MCF 10A (cell line): ENCODE data around the gene GPD1L. TPM values are rescaled to one million over a fixed set of nuclear protein-coding genes. Genes with fewer than 3 reads are reported as not detected.

ENCODE experiments used
- BruUV-seq: library from RNA; stranded (reverse); fragments of 400-500 nt; replicated peaks from 2 replicates; lab custom pipeline; 2021; lab: Mats Ljungman, UMichigan
- CTCF ChIA-PET: fragments of 300-600 bp; sonication (Branson Sonifier 250); formaldehyde crosslinking; extraction: SDS; loops from one replicate; lab custom pipeline; 2021; ENCODE audit warnings: antibody characterized with exemption, inconsistent platforms; lab: Yijun Ruan, JAX
- POLR2A ChIA-PET: fragments of 300-600, 350-650 bp; sonication (Branson Sonifier 250); formaldehyde crosslinking; extraction: SDS; loops from one replicate; lab custom pipeline; 2020; ENCODE audit warnings: antibody characterized with exemption, inconsistent platforms; lab: Yijun Ruan, JAX
- DNase-seq: peaks from one replicate; pipeline ENCODE4 v3.0.0-alpha.2; 2018; ENCODE audit not compliant: unreplicated experiment
- H3K27ac Mint-ChIP-seq: one replicate; pipeline ENCODE4 v1.8.0; 2022; ENCODE audit warnings: mild to moderate bottlenecking, low read depth, mixed read lengths; ENCODE audit not compliant: unreplicated experiment
- H3K27me3 Mint-ChIP-seq: one replicate; pipeline ENCODE4 v1.8.0; 2022; ENCODE audit warnings: mixed read lengths; ENCODE audit not compliant: insufficient read depth, unreplicated experiment
- H3K36me3 Mint-ChIP-seq: one replicate; pipeline ENCODE4 v1.8.0; 2022; ENCODE audit warnings: mild to moderate bottlenecking, moderate library complexity, mixed read lengths; ENCODE audit not compliant: insufficient read depth, unreplicated experiment
- H3K4me1 Mint-ChIP-seq: one replicate; pipeline ENCODE4 v1.8.0; 2022; ENCODE audit warnings: mixed read lengths; ENCODE audit not compliant: insufficient read depth, unreplicated experiment
- H3K4me3 Mint-ChIP-seq: one replicate; pipeline ENCODE4 v1.8.0; 2022; ENCODE audit warnings: mild to moderate bottlenecking, moderate library complexity, mixed read lengths; ENCODE audit not compliant: unreplicated experiment
- H3K9me3 Mint-ChIP-seq: one replicate; pipeline ENCODE4 v1.8.0; 2022; ENCODE audit warnings: mixed read lengths; ENCODE audit not compliant: unreplicated experiment
- intact Hi-C: fragments of 100-400 bp; cut with micrococcal nuclease; formaldehyde crosslinking; loops from 2 replicates; pipeline ENCODE4 v1.14.1; 2022
- total RNA-seq: library from RNA; stranded (reverse); gene quantifications from 2 replicates; pipeline ENCODE4 v1.2.3, GENCODE V29; 2022
- TF ChIP-seq, protein P1 (sequence below): fragments of 200-600 bp; IDR thresholded peaks from one replicate; pipeline ENCODE4 v1.8.0; 2022; ENCODE audit warnings: antibody characterized with exemption, mild to moderate bottlenecking; ENCODE audit not compliant: unreplicated experiment

Gene GPD1L
- total RNA-seq, 1 experiment from 2014 or later = 9.7 TPM

DNA sequence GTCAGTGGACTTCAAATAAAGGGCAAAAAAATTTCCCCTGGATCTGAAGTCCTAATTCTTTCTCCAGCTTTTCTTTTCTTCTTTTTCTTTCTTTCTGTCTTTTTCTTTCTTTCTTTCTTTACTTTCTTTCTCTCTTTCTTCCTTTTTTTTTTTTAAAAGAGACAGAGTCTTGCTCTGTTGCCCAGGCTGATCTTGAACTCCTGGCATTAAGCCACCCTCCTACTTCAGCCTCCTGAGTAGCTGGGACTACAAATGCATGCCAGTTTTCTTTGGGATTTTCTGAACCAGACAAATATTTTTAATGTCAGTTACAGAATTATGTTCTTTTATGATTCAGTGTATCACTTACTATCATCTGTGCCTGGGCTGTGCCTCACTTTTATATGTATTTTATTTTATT is 86.7 kb downstream of the GPD1L start:
- Mint-ChIP-seq H3K27ac (no peak overlapping the region), H3K4me1 (no peaks in the 10 kb centered on the region), H3K9me3 (no peaks in the 10 kb centered on the region), H3K4me3 (no peak overlapping the region), H3K27me3 (peaks cover 10% of the 10 kb centered on the region), H3K36me3 (no peaks in the 10 kb centered on the region)
- no TSS peak for BruUV-seq
- TF ChIP-seq, protein P1, sequence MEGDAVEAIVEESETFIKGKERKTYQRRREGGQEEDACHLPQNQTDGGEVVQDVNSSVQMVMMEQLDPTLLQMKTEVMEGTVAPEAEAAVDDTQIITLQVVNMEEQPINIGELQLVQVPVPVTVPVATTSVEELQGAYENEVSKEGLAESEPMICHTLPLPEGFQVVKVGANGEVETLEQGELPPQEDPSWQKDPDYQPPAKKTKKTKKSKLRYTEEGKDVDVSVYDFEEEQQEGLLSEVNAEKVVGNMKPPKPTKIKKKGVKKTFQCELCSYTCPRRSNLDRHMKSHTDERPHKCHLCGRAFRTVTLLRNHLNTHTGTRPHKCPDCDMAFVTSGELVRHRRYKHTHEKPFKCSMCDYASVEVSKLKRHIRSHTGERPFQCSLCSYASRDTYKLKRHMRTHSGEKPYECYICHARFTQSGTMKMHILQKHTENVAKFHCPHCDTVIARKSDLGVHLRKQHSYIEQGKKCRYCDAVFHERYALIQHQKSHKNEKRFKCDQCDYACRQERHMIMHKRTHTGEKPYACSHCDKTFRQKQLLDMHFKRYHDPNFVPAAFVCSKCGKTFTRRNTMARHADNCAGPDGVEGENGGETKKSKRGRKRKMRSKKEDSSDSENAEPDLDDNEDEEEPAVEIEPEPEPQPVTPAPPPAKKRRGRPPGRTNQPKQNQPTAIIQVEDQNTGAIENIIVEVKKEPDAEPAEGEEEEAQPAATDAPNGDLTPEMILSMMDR = no peak
- intact Hi-C loops = no loop called here
- POLR2A ChIA-PET = no interaction called here
- CTCF ChIA-PET = interaction anchor here (0.7 kb wide), 1 partner anchor 13 kb away, joined by 3 read pairs; no protein-coding TSS in a partner anchor
- no peak for DNase-seq

DNA sequence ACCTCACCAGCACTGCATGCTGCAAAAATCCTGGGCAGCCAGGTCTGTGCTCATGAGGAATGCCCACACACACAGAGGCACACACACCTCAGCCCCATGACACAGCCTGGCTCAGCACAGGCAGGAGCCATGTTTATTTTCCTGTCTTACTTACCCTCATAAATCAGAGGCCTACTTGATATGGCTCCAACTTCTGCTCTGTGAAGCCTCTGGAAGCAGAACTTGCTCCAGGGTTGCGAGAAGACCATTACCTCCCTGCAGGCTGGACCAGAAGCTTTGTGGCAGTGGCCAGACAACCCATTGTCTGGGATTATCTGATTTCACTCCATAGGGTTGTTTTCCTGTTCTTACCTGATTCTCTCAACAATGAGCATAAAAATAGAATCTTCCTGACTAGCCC is 88.2 kb downstream of the GPD1L start:
- no peaks in the 10 kb centered on the region for H3K36me3 Mint-ChIP-seq
- no TSS peak for BruUV-seq
- no peak overlapping the region for H3K4me3 Mint-ChIP-seq
- POLR2A ChIA-PET = interaction anchor here (0.9 kb wide), 1 partner anchor 75 kb away, joined by 3 read pairs; no protein-coding TSS in a partner anchor
- CTCF ChIA-PET = no interaction called here
- intact Hi-C loops = no loop called here
- no peak for DNase-seq
- no peaks in the 10 kb centered on the region for H3K9me3 Mint-ChIP-seq
- H3K27me3 Mint-ChIP-seq = peaks cover 20% of the 10 kb centered on the region
- TF ChIP-seq, protein P1 = no peak
- H3K27ac Mint-ChIP-seq = no peak overlapping the region
- H3K4me1 Mint-ChIP-seq = no peaks in the 10 kb centered on the region

DNA sequence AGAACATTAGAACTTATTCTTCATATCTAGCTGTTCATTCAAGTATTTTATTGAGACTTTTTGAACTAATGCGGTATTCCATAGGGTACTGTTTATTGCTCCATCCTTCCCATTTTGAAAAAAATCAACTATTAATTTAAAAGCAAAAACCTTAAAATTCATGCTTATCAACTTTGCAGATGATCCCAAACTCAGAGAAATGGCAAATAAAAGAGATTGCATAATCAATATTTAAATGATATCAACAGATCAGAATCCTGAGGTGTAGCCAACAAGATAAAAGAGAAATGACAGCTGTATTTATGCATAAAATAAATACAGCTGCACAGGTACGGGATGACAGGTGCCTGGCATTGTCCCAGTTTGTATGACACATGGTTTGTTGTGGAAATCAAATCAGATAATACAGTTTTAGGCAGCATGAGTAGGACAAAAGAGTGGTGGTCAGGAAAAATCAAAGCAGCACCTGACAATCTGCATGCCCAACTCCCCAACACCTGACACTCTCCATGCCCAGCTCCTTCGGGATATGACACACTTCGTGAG is 89.6 kb downstream of the GPD1L start:
- DNase-seq = no peak
- Mint-ChIP-seq H3K9me3 (no peaks in the 10 kb centered on the region), H3K27ac (no peak overlapping the region), H3K4me3 (no peak overlapping the region), H3K4me1 (no peaks in the 10 kb centered on the region), H3K27me3 (peaks cover 26% of the 10 kb centered on the region), H3K36me3 (no peaks in the 10 kb centered on the region)
- ChIA-PET CTCF (interaction anchor here (0.7 kb wide), 1 partner anchor 62 kb away, joined by 3 read pairs; no protein-coding TSS in a partner anchor), POLR2A (no interaction called here)
- intact Hi-C loops = no loop called here
- no TSS peak for BruUV-seq
- TF ChIP-seq, protein P1 = no peak

DNA sequence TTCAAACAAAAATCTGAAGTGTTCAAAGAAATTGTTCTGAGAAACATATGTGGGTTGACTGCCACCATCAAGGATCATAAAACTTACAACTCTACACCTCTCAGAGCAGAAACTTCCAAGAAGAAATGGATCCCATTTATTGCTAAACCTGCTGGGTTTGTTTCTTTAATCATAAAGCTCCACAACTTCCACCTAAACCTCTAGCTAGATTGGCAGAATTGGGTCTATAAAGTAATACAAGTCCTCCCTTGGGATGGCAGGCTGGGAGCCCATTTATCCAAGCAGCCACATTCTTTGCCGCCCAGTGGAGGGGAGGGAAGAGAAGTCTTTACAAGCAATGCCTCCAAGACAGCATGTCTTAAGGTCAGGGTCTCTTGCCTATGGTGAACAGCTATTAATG is 91.6 kb downstream of the GPD1L start:
- DNase-seq = no peak
- ChIA-PET CTCF (no interaction called here), POLR2A (interaction anchor here (0.5 to 0.7 kb wide), 2 partner anchors 49 to 56 kb away, joined by 3 to 4 read pairs; no protein-coding TSS in a partner anchor)

More for the DNA sequence above, 91.6 kb downstream of the GPD1L start:
- Mint-ChIP-seq H3K9me3 (no peaks in the 10 kb centered on the region), H3K27ac (no peak overlapping the region), H3K27me3 (peaks cover 21% of the 10 kb centered on the region), H3K4me1 (no peaks in the 10 kb centered on the region), H3K4me3 (no peak overlapping the region), H3K36me3 (no peaks in the 10 kb centered on the region)
- intact Hi-C loops = no loop called here
- no TSS peak for BruUV-seq
- TF ChIP-seq, protein P1 = no peak
